Measurements from ENCODE around the gene ZBTB49.
A peak's percentile ranks its signal among the peaks of the same experiment; 100 is the strongest.

ZBTB49 gene

DNA sequence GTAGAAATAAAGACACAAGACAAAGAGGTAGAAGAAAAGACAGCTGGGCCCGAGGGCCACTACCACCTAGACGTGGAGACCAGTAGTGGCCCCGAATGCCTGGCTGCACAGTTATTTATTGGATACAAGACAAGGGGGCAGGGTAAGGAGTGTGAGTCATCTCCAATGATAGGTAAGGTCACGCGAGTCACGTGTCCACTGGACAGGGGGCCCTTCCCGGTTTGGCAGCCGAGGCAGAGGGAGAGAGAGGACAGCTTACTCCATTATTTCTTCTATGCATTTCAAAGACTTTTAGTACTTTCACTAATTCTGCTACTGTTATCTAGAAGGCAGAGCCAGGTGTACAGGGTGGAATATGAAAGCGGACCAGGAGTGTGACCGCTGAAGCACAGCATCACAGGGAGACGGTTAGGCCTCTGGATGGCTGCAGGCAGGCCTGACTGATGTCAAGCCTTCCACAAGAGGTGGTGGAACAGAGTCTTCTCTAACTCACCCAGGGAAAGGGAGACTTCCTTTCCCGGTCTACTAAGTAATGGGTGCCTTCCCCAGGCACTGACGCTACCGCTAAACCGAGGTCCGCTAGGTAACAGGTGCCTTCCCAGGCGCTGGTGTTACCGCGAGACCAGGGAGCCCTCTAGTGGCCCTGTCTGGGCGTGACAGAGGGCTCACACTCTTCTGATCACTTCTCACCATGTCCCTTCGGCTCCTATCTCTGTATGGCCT lies 44.9 kb downstream of the ZBTB49 start:
- no peak overlapping the region for H3K4me3 ChIP-seq (ENCODE audit: low read depth, low read length)
- DNase-seq (ENCODE audit: low read depth): peak; percentile 4
- in situ Hi-C loops (cut with HindIII; ENCODE audit: low sequenced_read_pairs): no loop called here
- TF ChIP-seq, protein P1, sequence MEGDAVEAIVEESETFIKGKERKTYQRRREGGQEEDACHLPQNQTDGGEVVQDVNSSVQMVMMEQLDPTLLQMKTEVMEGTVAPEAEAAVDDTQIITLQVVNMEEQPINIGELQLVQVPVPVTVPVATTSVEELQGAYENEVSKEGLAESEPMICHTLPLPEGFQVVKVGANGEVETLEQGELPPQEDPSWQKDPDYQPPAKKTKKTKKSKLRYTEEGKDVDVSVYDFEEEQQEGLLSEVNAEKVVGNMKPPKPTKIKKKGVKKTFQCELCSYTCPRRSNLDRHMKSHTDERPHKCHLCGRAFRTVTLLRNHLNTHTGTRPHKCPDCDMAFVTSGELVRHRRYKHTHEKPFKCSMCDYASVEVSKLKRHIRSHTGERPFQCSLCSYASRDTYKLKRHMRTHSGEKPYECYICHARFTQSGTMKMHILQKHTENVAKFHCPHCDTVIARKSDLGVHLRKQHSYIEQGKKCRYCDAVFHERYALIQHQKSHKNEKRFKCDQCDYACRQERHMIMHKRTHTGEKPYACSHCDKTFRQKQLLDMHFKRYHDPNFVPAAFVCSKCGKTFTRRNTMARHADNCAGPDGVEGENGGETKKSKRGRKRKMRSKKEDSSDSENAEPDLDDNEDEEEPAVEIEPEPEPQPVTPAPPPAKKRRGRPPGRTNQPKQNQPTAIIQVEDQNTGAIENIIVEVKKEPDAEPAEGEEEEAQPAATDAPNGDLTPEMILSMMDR (IDR thresholded peaks at IDR 0.05; ENCODE audit: low read depth, low read length, missing control alignments): peak; percentile 78

GRCh38 chr4:4338210-4339001 lies 48.4 kb downstream of the ZBTB49 start:
- no peak overlapping the region for H3K4me3 ChIP-seq (ENCODE audit: low read depth, low read length)
- no peak for DNase-seq (ENCODE audit: low read depth)
- in situ Hi-C loops (cut with HindIII; ENCODE audit: low sequenced_read_pairs): no loop called here
- TF ChIP-seq, protein P1 (IDR thresholded peaks at IDR 0.05; ENCODE audit: low read depth, low read length, missing control alignments): no peak

DNA sequence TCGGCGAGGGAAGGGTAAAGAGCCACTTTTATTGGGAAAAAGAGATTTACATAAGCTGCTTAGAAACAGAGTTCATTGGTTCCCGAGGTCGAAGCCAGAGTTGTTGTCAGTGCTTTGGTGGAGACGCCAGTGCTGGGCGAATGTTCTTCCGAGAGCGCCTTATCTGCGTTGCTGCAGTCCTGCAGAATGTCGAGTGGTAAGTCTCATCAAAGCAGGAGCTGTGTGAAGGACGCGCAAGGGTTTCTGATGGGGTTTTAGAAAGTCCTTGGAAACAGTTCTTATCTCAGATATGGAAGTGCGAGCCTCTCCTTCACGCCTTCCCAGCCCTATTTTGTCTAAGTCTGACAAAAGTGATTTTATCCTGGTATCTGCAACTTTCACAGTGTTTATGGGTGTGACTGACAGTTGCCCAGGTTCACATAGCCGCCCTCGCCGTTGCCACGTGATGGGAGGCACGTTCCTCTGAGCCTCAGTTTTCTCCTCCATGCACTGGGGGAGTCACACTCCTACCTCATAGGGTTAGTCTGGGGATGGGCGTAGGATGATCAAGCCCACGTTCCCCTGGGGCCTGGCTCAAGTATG lies 49.5 kb downstream of the ZBTB49 start:
- H3K4me3 ChIP-seq (ENCODE audit: low read depth, low read length): no peak overlapping the region
- TF ChIP-seq, protein P1 (IDR thresholded peaks at IDR 0.05; ENCODE audit: low read depth, low read length, missing control alignments): no peak
- in situ Hi-C loops (cut with HindIII; ENCODE audit: low sequenced_read_pairs): no loop called here
- DNase-seq (ENCODE audit: low read depth): no peak

- H3K4me3 ChIP-seq (ENCODE audit: low read depth, low read length): no peak overlapping the region
Observed at GRCh38 chr4:4341861-4342650, 52.0 kb downstream of the ZBTB49 start.

GRCh38 chr4:4343038-4343437 lies 53.0 kb downstream of the ZBTB49 start:
- TF ChIP-seq, protein P1 (IDR thresholded peaks at IDR 0.05; ENCODE audit: low read depth, low read length, missing control alignments): no peak
- no peak for DNase-seq (ENCODE audit: low read depth)
- in situ Hi-C loops (cut with HindIII; ENCODE audit: low sequenced_read_pairs): no loop called here
- no peak overlapping the region for H3K4me3 ChIP-seq (ENCODE audit: low read depth, low read length)

More at GRCh38 chr4:4341861-4342650, 52.0 kb downstream of the ZBTB49 start:
- in situ Hi-C loops (cut with HindIII; ENCODE audit: low sequenced_read_pairs): no loop called here
- TF ChIP-seq, protein P1 (IDR thresholded peaks at IDR 0.05; ENCODE audit: low read depth, low read length, missing control alignments): no peak
- DNase-seq (ENCODE audit: low read depth): no peak
